IPS-20b (cell line): ENCODE data around the gene ANO2.

ENCODE experiments used
- H3K27ac ChIP-seq: one replicate; pipeline ENCODE4 v1.5.1; 2013; ENCODE audit warnings: low read length
- H3K27me3 ChIP-seq: 2 replicates; pipeline ENCODE4 v1.6.1; 2013; ENCODE audit warnings: mild to moderate bottlenecking, low read length, inconsistent platforms; ENCODE audit not compliant: insufficient read depth
- H3K36me3 ChIP-seq: 2 replicates; pipeline ENCODE4 v1.6.1; 2013; ENCODE audit warnings: low read depth, mild to moderate bottlenecking, inconsistent platforms, low read length, moderate library complexity; ENCODE audit not compliant: insufficient read depth
- H3K4me1 ChIP-seq: 2 replicates; pipeline ENCODE4 v1.6.1; 2013; ENCODE audit warnings: mild to moderate bottlenecking, control low read depth, inconsistent platforms, low read length, moderate library complexity; ENCODE audit not compliant: insufficient read depth
- H3K4me3 ChIP-seq: 2 replicates; pipeline ENCODE4 v1.5.1; 2013; ENCODE audit warnings: mild to moderate bottlenecking, low read length, inconsistent platforms
- H3K9ac ChIP-seq: 2 replicates; pipeline ENCODE4 v1.6.1; 2013; ENCODE audit warnings: low read depth, mild to moderate bottlenecking, inconsistent platforms, low read length, moderate library complexity
- H3K9me3 ChIP-seq: 2 replicates; pipeline ENCODE4 v1.6.1; 2013; ENCODE audit warnings: mild to moderate bottlenecking, low read depth, low read length, inconsistent platforms; ENCODE audit not compliant: insufficient read depth

Gene ANO2

GRCh38 chr12:5521456-5522325, 423.4 kb downstream of the ANO2 start:
- Histone ChIP-seq H3K27me3 (no peaks in the 10 kb centered on the region), H3K4me1 (peaks cover 5% of the 10 kb centered on the region; the same call in 1 of the 2 replicates), H3K9me3 (no peaks in the 10 kb centered on the region), H3K9ac (no peak overlapping the region), H3K36me3 (no peaks in the 10 kb centered on the region), H3K27ac (no peak overlapping the region), H3K4me3 (no peak overlapping the region)

- no peaks in the 10 kb centered on the region for H3K9me3 ChIP-seq
- H3K4me1 ChIP-seq = peaks cover 5% of the 10 kb centered on the region; the same call in 1 of the 2 replicates
- no peak overlapping the region for H3K4me3 ChIP-seq
- H3K27me3 ChIP-seq = no peaks in the 10 kb centered on the region
- no peak overlapping the region for H3K9ac ChIP-seq
- H3K36me3 ChIP-seq = no peaks in the 10 kb centered on the region
- H3K27ac ChIP-seq = no peak overlapping the region
Measured at GRCh38 chr12:5520831-5521230, 424.2 kb downstream of the ANO2 start.

- H3K27ac ChIP-seq = no peak overlapping the region
- H3K4me1 ChIP-seq = peaks cover 5% of the 10 kb centered on the region; the same call in 1 of the 2 replicates
- no peaks in the 10 kb centered on the region for H3K36me3 ChIP-seq
- H3K27me3 ChIP-seq = no peaks in the 10 kb centered on the region
- H3K4me3 ChIP-seq = no peak overlapping the region
- H3K9ac ChIP-seq = no peak overlapping the region
- H3K9me3 ChIP-seq = no peaks in the 10 kb centered on the region
Measured at GRCh38 chr12:5520037-5520436, 425.0 kb downstream of the ANO2 start.

- H3K36me3 ChIP-seq = no peaks in the 10 kb centered on the region
- H3K9me3 ChIP-seq = no peaks in the 10 kb centered on the region
- H3K4me3 ChIP-seq = no peak overlapping the region
- no peak overlapping the region for H3K27ac ChIP-seq
- no peak overlapping the region for H3K9ac ChIP-seq
- H3K4me1 ChIP-seq = peaks cover 5% of the 10 kb centered on the region; the same call in 1 of the 2 replicates
- H3K27me3 ChIP-seq = no peaks in the 10 kb centered on the region
Measured at GRCh38 chr12:5518584-5519365, 426.3 kb downstream of the ANO2 start.

GRCh38 chr12:5516371-5517241, 428.5 kb downstream of the ANO2 start:
- H3K4me3 ChIP-seq = no peak overlapping the region
- H3K27me3 ChIP-seq = no peaks in the 10 kb centered on the region
- H3K27ac ChIP-seq = no peak overlapping the region
- no peak overlapping the region for H3K9ac ChIP-seq
- H3K9me3 ChIP-seq = no peaks in the 10 kb centered on the region
- H3K36me3 ChIP-seq = no peaks in the 10 kb centered on the region
- H3K4me1 ChIP-seq = peaks cover 5% of the 10 kb centered on the region; the same call in 1 of the 2 replicates

GRCh38 chr12:5515458-5515857, 429.6 kb downstream of the ANO2 start:
- no peaks in the 10 kb centered on the region for H3K36me3 ChIP-seq
- no peak overlapping the region for H3K27ac ChIP-seq
- H3K9ac ChIP-seq = no peak overlapping the region
- H3K9me3 ChIP-seq = no peaks in the 10 kb centered on the region
- no peaks in the 10 kb centered on the region for H3K27me3 ChIP-seq
- peaks cover 5% of the 10 kb centered on the region; the same call in 1 of the 2 replicates for H3K4me1 ChIP-seq
- H3K4me3 ChIP-seq = no peak overlapping the region

- Histone ChIP-seq H3K9ac (no peak overlapping the region), H3K27ac (no peak overlapping the region), H3K4me1 (peaks cover 5% of the 10 kb centered on the region; the same call in 1 of the 2 replicates), H3K36me3 (no peaks in the 10 kb centered on the region), H3K4me3 (no peak overlapping the region), H3K27me3 (no peaks in the 10 kb centered on the region), H3K9me3 (no peaks in the 10 kb centered on the region)
Measured at GRCh38 chr12:5514545-5514944, 430.5 kb downstream of the ANO2 start.

- Histone ChIP-seq H3K9me3 (no peaks in the 10 kb centered on the region), H3K4me1 (peaks cover 5% of the 10 kb centered on the region; the same call in 1 of the 2 replicates), H3K27me3 (no peaks in the 10 kb centered on the region), H3K9ac (no peak overlapping the region), H3K36me3 (no peaks in the 10 kb centered on the region), H3K27ac (no peak overlapping the region), H3K4me3 (no peak overlapping the region)
Measured at GRCh38 chr12:5514016-5514415, 431.0 kb downstream of the ANO2 start.

- no peaks in the 10 kb centered on the region for H3K36me3 ChIP-seq
- no peak overlapping the region for H3K4me3 ChIP-seq
- H3K9me3 ChIP-seq = no peaks in the 10 kb centered on the region
- H3K4me1 ChIP-seq = peaks cover 5% of the 10 kb centered on the region; the same call in 1 of the 2 replicates
- H3K27me3 ChIP-seq = no peaks in the 10 kb centered on the region
- H3K9ac ChIP-seq = no peak overlapping the region
- no peak overlapping the region for H3K27ac ChIP-seq
Measured at GRCh38 chr12:5513406-5513805, 431.7 kb downstream of the ANO2 start.
